Breast epithelium (tissue), 4 donors: ENCODE measurements around the gene RNF40. TPM values are rescaled to one million over a fixed set of nuclear protein-coding genes. Genes with fewer than 3 reads are reported as not detected.

ENCODE experiments used
- DNase-seq, 2 donors: peaks; one replicate each; pipeline ENCODE4 v3.0.0-alpha.2; 2019; ENCODE audit warnings: low spot score in 2 of 2
- H3K27ac ChIP-seq, 2 donors: fragments of 200-600 bp; sonication (generic) in 1 of 2; one replicate each; pipeline ENCODE4 v1.5.1; 2016 to 2019; ENCODE audit warnings: mild to moderate bottlenecking in 1 of 2
- H3K27me3 ChIP-seq, 2 donors: fragments of 200-600 bp; sonication (generic) in 1 of 2; one replicate each; pipeline versions ENCODE4 v1.5.1 to v1.6.0; 2017 to 2019; ENCODE audit warnings: control low read depth in 1 of 2, mild to moderate bottlenecking in 1 of 2
- H3K36me3 ChIP-seq: fragments of 200-600 bp; one replicate; pipeline ENCODE4 v1.5.1; 2019
- H3K4me1 ChIP-seq, 2 donors: fragments of 200-600 bp; sonication (generic); one replicate each; pipeline ENCODE4 v1.5.1; 2016 to 2019; ENCODE audit warnings: control low read depth in 1 of 2
- H3K4me3 ChIP-seq, 3 donors: fragments of 200-600 bp; sonication (generic); 1 replicate in 2 of 3; 2 replicates in 1 of 3; pipeline ENCODE4 v1.5.1; 2016 to 2019; ENCODE audit warnings: mild to moderate bottlenecking in 3 of 3, moderate library complexity in 2 of 3
- H3K9me3 ChIP-seq, 2 donors: fragments of 200-600 bp; sonication (generic) in 1 of 2; one replicate each; pipeline ENCODE4 v1.5.1; 2016 to 2019; ENCODE audit warnings: control low read depth in 1 of 2
- POLR2A ChIP-seq: fragments of 450-650 bp; IDR thresholded peaks from one replicate; pipeline ENCODE4 v1.6.1; 2016; ENCODE audit warnings: antibody characterized with exemption, mild to moderate bottlenecking, moderate library complexity
- POLR2AphosphoS5 ChIP-seq, 3 donors: sonication (generic); formaldehyde crosslinking; IDR thresholded peaks; one replicate each; pipeline ENCODE4 v1.6.1; 2017; ENCODE audit warnings: antibody characterized with exemption in 3 of 3
- intact Hi-C: fragments of 100-400 bp; cut with DNase I; formaldehyde crosslinking; loops from one replicate; pipeline ENCODE4 v1.15.1; 2023; ENCODE audit warnings: low total_unique reads
- total RNA-seq, 3 donors: library from RNA; depleted of rRNA; stranded (reverse); fragments of >200 nt; gene quantifications; one replicate each; pipeline ENCODE4 v1.1.0, GENCODE V29; 2016
- TF ChIP-seq, protein P1 (sequence below), 3 donors: fragments of 450-650 bp; IDR thresholded peaks; one replicate each; pipeline ENCODE4 v1.5.1; 2016 to 2017; ENCODE audit warnings: antibody characterized with exemption in 3 of 3, mild to moderate bottlenecking in 3 of 3, moderate library complexity in 3 of 3

The RNF40 gene
- total RNA-seq, 3 donors from 2014 or later = 77.0 to 84.7 (median 77.3) TPM

DNA sequence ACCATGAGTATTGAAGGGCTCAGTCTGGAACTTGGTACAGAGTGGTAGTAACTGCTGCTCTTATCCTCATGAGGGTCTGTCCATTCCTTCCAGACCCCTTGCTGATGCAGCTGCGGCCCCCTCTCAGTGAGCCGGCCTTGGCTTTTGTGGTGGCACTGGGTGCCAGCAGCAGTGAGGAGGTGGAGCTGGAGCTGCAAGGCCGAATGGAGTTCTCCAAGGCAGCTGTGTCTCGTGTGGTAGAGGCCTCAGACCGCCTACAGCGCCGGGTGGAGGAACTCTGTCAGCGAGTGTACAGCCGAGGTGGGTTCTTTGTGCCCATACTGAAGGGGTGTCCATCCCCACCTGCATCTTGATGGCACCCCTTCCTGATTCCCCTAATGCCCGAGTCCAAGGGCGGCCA is 2.0 kb downstream of the RNF40 start:
- intact Hi-C loops = no loop called here
- Histone ChIP-seq H3K27me3 (no peaks in the 10 kb centered on the region), H3K36me3 (peaks cover 24% of the 10 kb centered on the region), H3K9me3 (no peaks in the 10 kb centered on the region), H3K4me3 (no peak overlapping the region), H3K4me1 (peaks cover 3 to 19% of the 10 kb centered on the region in 2 donors), H3K27ac (no peak overlapping the region)
- no peak for DNase-seq
- TF ChIP-seq, protein P1, sequence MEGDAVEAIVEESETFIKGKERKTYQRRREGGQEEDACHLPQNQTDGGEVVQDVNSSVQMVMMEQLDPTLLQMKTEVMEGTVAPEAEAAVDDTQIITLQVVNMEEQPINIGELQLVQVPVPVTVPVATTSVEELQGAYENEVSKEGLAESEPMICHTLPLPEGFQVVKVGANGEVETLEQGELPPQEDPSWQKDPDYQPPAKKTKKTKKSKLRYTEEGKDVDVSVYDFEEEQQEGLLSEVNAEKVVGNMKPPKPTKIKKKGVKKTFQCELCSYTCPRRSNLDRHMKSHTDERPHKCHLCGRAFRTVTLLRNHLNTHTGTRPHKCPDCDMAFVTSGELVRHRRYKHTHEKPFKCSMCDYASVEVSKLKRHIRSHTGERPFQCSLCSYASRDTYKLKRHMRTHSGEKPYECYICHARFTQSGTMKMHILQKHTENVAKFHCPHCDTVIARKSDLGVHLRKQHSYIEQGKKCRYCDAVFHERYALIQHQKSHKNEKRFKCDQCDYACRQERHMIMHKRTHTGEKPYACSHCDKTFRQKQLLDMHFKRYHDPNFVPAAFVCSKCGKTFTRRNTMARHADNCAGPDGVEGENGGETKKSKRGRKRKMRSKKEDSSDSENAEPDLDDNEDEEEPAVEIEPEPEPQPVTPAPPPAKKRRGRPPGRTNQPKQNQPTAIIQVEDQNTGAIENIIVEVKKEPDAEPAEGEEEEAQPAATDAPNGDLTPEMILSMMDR (IDR thresholded peaks at IDR 0.05) = no peak
- no peak for TF ChIP-seq POLR2AphosphoS5 (IDR thresholded peaks at IDR 0.05)
- no peak for TF ChIP-seq POLR2A

DNA sequence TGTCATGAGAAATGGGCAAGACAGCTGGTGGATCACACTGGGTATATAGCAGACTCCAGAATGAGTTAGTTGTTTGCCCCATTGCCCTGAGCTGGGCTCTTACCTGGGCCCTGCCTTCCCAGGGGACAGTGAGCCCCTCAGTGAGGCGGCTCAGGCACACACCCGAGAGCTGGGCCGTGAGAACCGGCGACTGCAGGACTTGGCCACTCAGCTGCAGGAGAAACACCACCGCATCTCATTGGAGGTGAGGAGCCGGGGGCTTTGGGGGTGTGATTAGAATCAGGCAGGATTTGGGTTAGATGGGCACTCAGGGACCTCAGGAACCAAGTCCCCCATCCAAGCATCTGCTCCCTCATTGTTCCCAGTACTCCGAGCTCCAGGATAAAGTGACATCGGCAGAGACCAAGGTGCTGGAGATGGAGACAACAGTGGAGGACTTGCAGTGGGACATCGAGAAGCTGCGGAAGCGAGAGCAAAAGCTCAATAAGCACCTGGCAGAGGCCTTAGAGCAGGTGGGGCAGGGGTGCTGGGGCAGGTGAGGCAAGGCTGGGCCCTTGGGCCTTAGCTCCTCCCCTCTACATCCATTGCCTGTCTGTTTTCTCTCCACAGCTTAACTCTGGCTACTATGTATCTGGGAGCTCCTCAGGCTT is 2.8 kb downstream of the RNF40 start:
- H3K9me3 ChIP-seq = no peaks in the 10 kb centered on the region
- peaks cover 3 to 19% of the 10 kb centered on the region in 2 donors for H3K4me1 ChIP-seq
- no peak overlapping the region for H3K4me3 ChIP-seq
- no peaks in the 10 kb centered on the region for H3K27me3 ChIP-seq
- H3K36me3 ChIP-seq = peaks cover 24% of the 10 kb centered on the region
- intact Hi-C loops = no loop called here
- TF ChIP-seq, protein P1 (IDR thresholded peaks at IDR 0.05) = no peak
- TF ChIP-seq POLR2A (no peak), POLR2AphosphoS5 (IDR thresholded peaks at IDR 0.05) (no peak)
- no peak for DNase-seq
- H3K27ac ChIP-seq = no peak overlapping the region

DNA sequence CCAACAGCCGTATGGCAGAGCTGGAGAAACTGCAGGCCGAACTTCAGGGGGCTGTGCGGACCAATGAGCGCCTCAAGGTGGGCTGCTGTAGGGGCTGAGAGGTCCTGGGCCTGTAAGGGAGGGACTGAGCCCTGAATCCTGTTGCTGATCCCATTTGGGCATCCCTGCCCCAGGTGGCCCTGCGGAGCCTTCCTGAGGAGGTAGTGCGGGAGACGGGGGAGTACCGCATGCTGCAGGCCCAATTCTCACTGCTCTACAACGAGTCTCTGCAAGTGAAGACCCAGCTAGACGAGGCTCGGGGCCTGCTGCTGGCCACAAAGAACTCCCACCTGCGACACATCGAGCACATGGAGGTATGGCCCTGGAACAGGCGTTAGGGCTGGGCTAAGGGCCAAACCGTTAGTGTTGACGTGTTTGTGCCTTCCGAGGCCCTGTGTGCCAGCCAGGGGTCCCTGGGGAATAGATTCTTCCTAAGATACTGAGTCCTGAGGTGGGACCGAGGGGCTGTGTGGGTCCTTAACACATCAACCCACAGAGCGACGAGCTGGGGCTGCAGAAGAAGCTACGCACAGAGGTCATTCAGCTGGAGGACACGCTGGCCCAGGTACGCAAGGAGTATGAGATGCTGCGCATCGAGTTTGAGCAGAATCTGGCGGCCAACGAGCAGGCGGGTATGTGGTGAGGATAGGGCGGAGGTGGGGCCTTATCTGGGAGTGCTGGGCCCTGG is 4.2 kb downstream of the RNF40 start:
- Histone ChIP-seq H3K4me1 (peaks cover 0 to 13% of the 10 kb centered on the region in 2 donors), H3K4me3 (no peak overlapping the region), H3K27ac (no peak overlapping the region), H3K9me3 (no peaks in the 10 kb centered on the region), H3K27me3 (no peaks in the 10 kb centered on the region), H3K36me3 (peaks cover 24% of the 10 kb centered on the region)
- DNase-seq = no peak
- TF ChIP-seq POLR2AphosphoS5 (IDR thresholded peaks at IDR 0.05) (no peak), POLR2A (no peak)
- TF ChIP-seq, protein P1 (IDR thresholded peaks at IDR 0.05) = no peak
- intact Hi-C loops = no loop called here

DNA sequence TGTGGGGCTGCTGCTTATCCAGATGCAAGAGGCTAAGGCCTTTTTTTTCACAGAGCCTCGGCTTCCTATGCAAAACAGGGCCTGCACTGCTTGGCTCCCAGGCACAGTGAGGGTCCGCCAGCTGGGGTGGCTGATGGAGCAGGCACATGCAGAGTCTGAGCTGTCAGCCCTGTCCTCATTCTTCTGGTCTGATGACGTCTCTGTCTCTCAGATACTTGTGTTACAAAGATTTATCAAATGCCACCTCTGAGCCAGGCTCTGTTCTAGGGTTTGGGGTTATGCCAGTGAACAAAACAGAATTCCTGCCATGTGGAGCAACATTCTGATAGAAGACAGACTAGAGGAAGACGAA is 4.8 kb downstream of the RNF40 start:
- DNase-seq = no peak
- H3K4me3 ChIP-seq = no peak overlapping the region
- H3K9me3 ChIP-seq = no peaks in the 10 kb centered on the region
- H3K27ac ChIP-seq = no peak overlapping the region
- TF ChIP-seq POLR2A (no peak), POLR2AphosphoS5 (IDR thresholded peaks at IDR 0.05) (no peak)
- TF ChIP-seq, protein P1 (IDR thresholded peaks at IDR 0.05) = no peak
- intact Hi-C loops = no loop called here
- peaks cover 0 to 13% of the 10 kb centered on the region in 2 donors for H3K4me1 ChIP-seq
- H3K27me3 ChIP-seq = no peaks in the 10 kb centered on the region
- peaks cover 27% of the 10 kb centered on the region for H3K36me3 ChIP-seq

DNA sequence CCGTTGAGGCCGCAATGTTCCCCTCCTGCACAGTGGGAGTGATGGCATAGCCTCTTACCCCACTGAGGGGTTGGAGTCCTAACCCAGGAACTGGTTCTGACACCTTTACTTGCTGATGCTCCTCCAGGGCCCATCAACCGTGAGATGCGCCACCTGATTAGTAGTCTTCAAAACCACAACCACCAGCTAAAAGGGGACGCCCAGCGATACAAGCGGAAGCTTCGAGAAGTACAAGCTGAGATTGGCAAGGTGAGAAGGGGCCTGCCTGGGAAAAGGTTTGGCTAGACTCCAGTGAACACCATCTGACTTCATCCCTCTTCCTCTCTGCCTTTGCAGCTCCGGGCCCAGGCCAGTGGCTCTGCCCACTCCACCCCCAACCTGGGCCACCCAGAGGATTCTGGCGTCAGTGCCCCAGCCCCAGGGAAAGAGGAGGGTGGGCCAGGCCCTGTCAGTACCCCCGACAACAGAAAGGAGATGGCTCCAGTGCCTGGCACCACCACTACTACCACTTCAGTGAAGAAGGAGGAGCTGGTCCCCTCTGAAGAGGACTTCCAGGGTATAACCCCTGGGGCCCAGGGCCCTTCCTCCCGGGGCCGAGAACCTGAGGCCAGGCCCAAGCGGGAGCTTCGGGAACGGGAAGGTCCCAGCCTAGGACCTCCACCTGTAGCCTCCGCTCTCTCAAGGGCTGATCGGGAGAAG is 5.8 kb downstream of the RNF40 start:
- DNase-seq = no peak
- TF ChIP-seq POLR2AphosphoS5 (IDR thresholded peaks at IDR 0.05) (no peak), POLR2A (no peak)
- TF ChIP-seq, protein P1 (IDR thresholded peaks at IDR 0.05) = no peak
- H3K27me3 ChIP-seq = no peaks in the 10 kb centered on the region

More for the DNA sequence above, 5.8 kb downstream of the RNF40 start:
- H3K27ac ChIP-seq = no peak overlapping the region
- H3K9me3 ChIP-seq = no peaks in the 10 kb centered on the region
- H3K4me1 ChIP-seq = peaks cover 0 to 11% of the 10 kb centered on the region in 2 donors
- intact Hi-C loops = no loop called here
- no peak overlapping the region for H3K4me3 ChIP-seq
- H3K36me3 ChIP-seq = peaks cover 32% of the 10 kb centered on the region
